ENCODE data around the gene IL32.
"Not testable (repeated sequence)": the region's sequence is repeated elsewhere in the genome, so short reads cannot be mapped to it uniquely, and the experiment has no call there.

Gene IL32

DNA sequence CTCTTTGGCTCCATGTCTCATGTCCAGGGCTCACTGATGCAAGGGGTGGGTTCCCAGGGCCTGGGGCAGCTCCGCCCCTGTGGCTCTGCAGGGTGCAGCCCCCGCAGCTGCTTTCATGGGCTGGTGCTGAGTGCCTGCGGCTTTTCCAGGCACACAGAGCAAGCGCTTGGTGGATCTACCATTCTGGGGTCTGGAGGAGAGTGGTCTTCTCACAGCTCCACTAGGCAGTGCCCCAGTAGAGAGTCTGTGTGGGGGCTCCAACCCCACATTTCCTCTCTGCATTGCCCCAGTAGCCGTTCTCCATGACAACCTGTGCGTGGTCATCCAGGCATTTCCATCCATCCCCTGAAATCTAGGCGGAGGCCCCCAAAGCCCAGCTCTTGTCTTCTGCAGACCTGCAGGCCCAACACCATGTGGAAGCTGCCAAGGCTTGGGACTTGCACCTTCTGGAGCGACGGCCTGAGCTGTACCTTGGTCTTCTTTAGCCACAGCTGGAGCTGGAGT, 5.2 kb downstream of the IL32 start:
- Histone ChIP-seq H3K4me1 (ENCODE audit: low read length) (peaks cover 10% of the 10 kb centered on the region), H2AFZ (ENCODE audit: low read length) (no peak overlapping the region), H3K4me3 (ENCODE audit: low read length) (no peak overlapping the region), H3K27ac (ENCODE audit: low read length) (no peak overlapping the region), H3K27me3 (replicated peaks; ENCODE audit: insufficient read depth, low read length) (peaks cover 11% of the 10 kb centered on the region), H3K79me2 (ENCODE audit: low read length) (no peaks in the 10 kb centered on the region), H3K9me3 (replicated peaks; ENCODE audit: insufficient read depth, low read length) (no peaks in the 10 kb centered on the region), H3K9ac (ENCODE audit: low read length) (no peak overlapping the region), H4K20me1 (ENCODE audit: insufficient read depth, low read length) (no peaks in the 10 kb centered on the region), H3K9me2 (replicated peaks; ENCODE audit: insufficient read depth, low read length) (no peaks in the 10 kb centered on the region), H3K36me3 (replicated peaks; ENCODE audit: insufficient read depth, low read length) (no peaks in the 10 kb centered on the region), H3F3A (ENCODE audit: insufficient read depth, low read length) (no peaks in the 10 kb centered on the region), H3K4me2 (ENCODE audit: low read depth, low read length) (no peak overlapping the region)
- TF ChIP-seq EZH2 (optimal IDR thresholded peaks at IDR 0.05; ENCODE audit: low read depth, low read length) (no peak), EZH2phosphoT487 (IDR thresholded peaks at IDR 0.05; ENCODE audit: low read length) (no peak)
- TF ChIP-seq, protein P1, sequence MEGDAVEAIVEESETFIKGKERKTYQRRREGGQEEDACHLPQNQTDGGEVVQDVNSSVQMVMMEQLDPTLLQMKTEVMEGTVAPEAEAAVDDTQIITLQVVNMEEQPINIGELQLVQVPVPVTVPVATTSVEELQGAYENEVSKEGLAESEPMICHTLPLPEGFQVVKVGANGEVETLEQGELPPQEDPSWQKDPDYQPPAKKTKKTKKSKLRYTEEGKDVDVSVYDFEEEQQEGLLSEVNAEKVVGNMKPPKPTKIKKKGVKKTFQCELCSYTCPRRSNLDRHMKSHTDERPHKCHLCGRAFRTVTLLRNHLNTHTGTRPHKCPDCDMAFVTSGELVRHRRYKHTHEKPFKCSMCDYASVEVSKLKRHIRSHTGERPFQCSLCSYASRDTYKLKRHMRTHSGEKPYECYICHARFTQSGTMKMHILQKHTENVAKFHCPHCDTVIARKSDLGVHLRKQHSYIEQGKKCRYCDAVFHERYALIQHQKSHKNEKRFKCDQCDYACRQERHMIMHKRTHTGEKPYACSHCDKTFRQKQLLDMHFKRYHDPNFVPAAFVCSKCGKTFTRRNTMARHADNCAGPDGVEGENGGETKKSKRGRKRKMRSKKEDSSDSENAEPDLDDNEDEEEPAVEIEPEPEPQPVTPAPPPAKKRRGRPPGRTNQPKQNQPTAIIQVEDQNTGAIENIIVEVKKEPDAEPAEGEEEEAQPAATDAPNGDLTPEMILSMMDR (IDR thresholded peaks at IDR 0.05; ENCODE audit: low read length) = no peak
- DNase-seq = no peak

GRCh38 chr16:3071655-3072054, 6.2 kb downstream of the IL32 start:
- TF ChIP-seq, protein P1 (IDR thresholded peaks at IDR 0.05; ENCODE audit: low read length) = no peak
- TF ChIP-seq EZH2 (optimal IDR thresholded peaks at IDR 0.05; ENCODE audit: low read depth, low read length) = no peak
- TF ChIP-seq EZH2phosphoT487 (IDR thresholded peaks at IDR 0.05; ENCODE audit: low read length) = no peak

GRCh38 chr16:3072148-3072547, 6.7 kb downstream of the IL32 start:
- H3F3A ChIP-seq (ENCODE audit: insufficient read depth, low read length); H2AFZ ChIP-seq (ENCODE audit: low read length); H3K4me3 ChIP-seq (ENCODE audit: low read length); H4K20me1 ChIP-seq (ENCODE audit: insufficient read depth, low read length); H3K27me3 ChIP-seq (replicated peaks; ENCODE audit: insufficient read depth, low read length); DNase-seq; H3K27ac ChIP-seq (ENCODE audit: low read length); H3K9me3 ChIP-seq (replicated peaks; ENCODE audit: insufficient read depth, low read length); H3K9me2 ChIP-seq (replicated peaks; ENCODE audit: insufficient read depth, low read length); H3K9ac ChIP-seq (ENCODE audit: low read length); H3K79me2 ChIP-seq (ENCODE audit: low read length); H3K4me2 ChIP-seq (ENCODE audit: low read depth, low read length); H3K36me3 ChIP-seq (replicated peaks; ENCODE audit: insufficient read depth, low read length): not testable (repeated sequence)
- peaks cover 20% of the 10 kb centered on the region for H3K4me1 ChIP-seq (ENCODE audit: low read length)

More at GRCh38 chr16:3071655-3072054, 6.2 kb downstream of the IL32 start:
- Histone ChIP-seq H3K9me2 (replicated peaks; ENCODE audit: insufficient read depth, low read length) (no peaks in the 10 kb centered on the region), H3K4me2 (ENCODE audit: low read depth, low read length) (no peak overlapping the region), H3K9ac (ENCODE audit: low read length) (no peak overlapping the region), H3K9me3 (replicated peaks; ENCODE audit: insufficient read depth, low read length) (no peaks in the 10 kb centered on the region), H3K4me3 (ENCODE audit: low read length) (no peak overlapping the region), H3K36me3 (replicated peaks; ENCODE audit: insufficient read depth, low read length) (no peaks in the 10 kb centered on the region), H3K79me2 (ENCODE audit: low read length) (no peaks in the 10 kb centered on the region), H2AFZ (ENCODE audit: low read length) (no peak overlapping the region), H4K20me1 (ENCODE audit: insufficient read depth, low read length) (no peaks in the 10 kb centered on the region), H3K27ac (ENCODE audit: low read length) (no peak overlapping the region), H3K27me3 (replicated peaks; ENCODE audit: insufficient read depth, low read length) (peaks cover 3% of the 10 kb centered on the region; the same call in 1 of the 2 replicates), H3F3A (ENCODE audit: insufficient read depth, low read length) (0 out of 2 replicates have a peak, but pooled peaks cover 6% of the 10 kb centered on the region), H3K4me1 (ENCODE audit: low read length) (peaks cover 18% of the 10 kb centered on the region)
- DNase-seq = no peak

DNA sequence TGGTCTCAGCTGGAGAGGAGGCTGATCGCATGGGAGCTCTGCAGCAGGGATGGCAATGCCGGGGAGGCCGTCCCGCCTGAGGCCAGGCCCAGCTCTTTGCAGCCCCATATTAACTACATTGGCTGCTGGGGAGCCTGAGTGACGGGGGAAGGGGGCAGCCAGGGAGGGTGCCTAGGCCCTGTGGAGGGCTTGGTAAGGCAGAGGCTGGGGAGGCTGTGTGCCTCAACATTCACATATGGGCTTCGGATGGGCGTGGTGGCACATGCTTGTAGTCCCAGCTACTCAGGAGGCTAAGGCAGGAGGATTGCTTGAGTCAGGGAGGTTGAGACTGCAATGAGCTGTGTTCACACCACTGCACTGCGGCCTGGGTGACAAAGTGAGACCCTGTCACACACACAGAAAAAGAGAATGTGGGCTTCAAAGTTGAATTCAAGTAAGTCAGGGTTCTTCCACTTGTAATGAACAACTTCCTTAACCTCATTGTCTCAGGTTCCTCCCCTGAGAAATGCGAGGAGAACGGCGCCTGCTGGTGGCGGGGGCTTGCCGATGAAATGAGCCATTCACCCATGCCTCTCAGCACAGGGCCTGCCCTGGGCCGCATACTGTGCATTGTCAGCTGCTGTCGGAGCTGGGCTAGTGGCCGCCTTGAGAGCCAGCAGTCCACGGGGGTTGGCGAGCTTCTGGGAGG, 7.3 kb downstream of the IL32 start:
- not testable (repeated sequence) for H3F3A ChIP-seq (ENCODE audit: insufficient read depth, low read length); H3K9ac ChIP-seq (ENCODE audit: low read length); H3K9me3 ChIP-seq (replicated peaks; ENCODE audit: insufficient read depth, low read length); H3K9me2 ChIP-seq (replicated peaks; ENCODE audit: insufficient read depth, low read length); H3K4me3 ChIP-seq (ENCODE audit: low read length); H3K27ac ChIP-seq (ENCODE audit: low read length); H3K4me2 ChIP-seq (ENCODE audit: low read depth, low read length); H3K27me3 ChIP-seq (replicated peaks; ENCODE audit: insufficient read depth, low read length); H3K36me3 ChIP-seq (replicated peaks; ENCODE audit: insufficient read depth, low read length); H3K79me2 ChIP-seq (ENCODE audit: low read length); DNase-seq; H2AFZ ChIP-seq (ENCODE audit: low read length); H4K20me1 ChIP-seq (ENCODE audit: insufficient read depth, low read length)
- H3K4me1 ChIP-seq (ENCODE audit: low read length) = peaks cover 26% of the 10 kb centered on the region
